Calu3 (cell line): ENCODE data around the gene ZNF687. TPM values are rescaled to one million over a fixed set of nuclear protein-coding genes. Genes with fewer than 3 reads are reported as not detected.

Experiments
- BruUV-seq: library from RNA; stranded (reverse); fragments of 400-500 nt; replicated peaks from 2 replicates; lab custom pipeline; 2021; lab: Mats Ljungman, UMichigan
- CTCF ChIA-PET: fragments of 300-600 bp; sonication (Branson Sonifier 250); formaldehyde crosslinking; loops from one replicate; lab custom pipeline; 2022; ENCODE audit warnings: antibody characterized with exemption; lab: Charles Lee
- DNase-seq: peaks from one replicate; pipeline ENCODE4 v3.0.0; 2022
- H3K27ac Mint-ChIP-seq: one replicate; pipeline ENCODE4 v1.8.0; 2022; ENCODE audit warnings: mixed read lengths; ENCODE audit not compliant: unreplicated experiment
- H3K27me3 Mint-ChIP-seq: one replicate; pipeline ENCODE4 v1.8.0; 2022; ENCODE audit warnings: mixed read lengths; ENCODE audit not compliant: unreplicated experiment
- H3K36me3 Mint-ChIP-seq: one replicate; pipeline ENCODE4 v1.8.0; 2022; ENCODE audit warnings: mild to moderate bottlenecking, moderate library complexity, mixed read lengths; ENCODE audit not compliant: insufficient read depth, unreplicated experiment
- H3K4me1 Mint-ChIP-seq: one replicate; pipeline ENCODE4 v1.8.0; 2022; ENCODE audit warnings: mild to moderate bottlenecking, low read depth, mixed read lengths; ENCODE audit not compliant: unreplicated experiment
- H3K4me3 Mint-ChIP-seq: one replicate; pipeline ENCODE4 v1.8.0; 2022; ENCODE audit warnings: mild to moderate bottlenecking, low read depth, moderate library complexity, mixed read lengths; ENCODE audit not compliant: unreplicated experiment
- H3K9me3 Mint-ChIP-seq: one replicate; pipeline ENCODE4 v1.8.0; 2022; ENCODE audit warnings: low read depth, mixed read lengths; ENCODE audit not compliant: unreplicated experiment
- intact Hi-C: fragments of 100-400 bp; cut with micrococcal nuclease; formaldehyde crosslinking; loops from one replicate; pipeline ENCODE4 v1.10.0; 2022; ENCODE audit not compliant: unreplicated experiment
- total RNA-seq: library from RNA; stranded (reverse); gene quantifications from 2 replicates; pipeline ENCODE4 v1.2.3, GENCODE V29; 2022
- TF ChIP-seq, protein P1 (sequence below): fragments of 200-600 bp; IDR thresholded peaks from one replicate; pipeline ENCODE4 v1.8.0; 2022; ENCODE audit warnings: antibody characterized with exemption; ENCODE audit not compliant: unreplicated experiment

Gene ZNF687
- total RNA-seq, 1 experiment from 2014 or later, result 42.9 TPM

DNA sequence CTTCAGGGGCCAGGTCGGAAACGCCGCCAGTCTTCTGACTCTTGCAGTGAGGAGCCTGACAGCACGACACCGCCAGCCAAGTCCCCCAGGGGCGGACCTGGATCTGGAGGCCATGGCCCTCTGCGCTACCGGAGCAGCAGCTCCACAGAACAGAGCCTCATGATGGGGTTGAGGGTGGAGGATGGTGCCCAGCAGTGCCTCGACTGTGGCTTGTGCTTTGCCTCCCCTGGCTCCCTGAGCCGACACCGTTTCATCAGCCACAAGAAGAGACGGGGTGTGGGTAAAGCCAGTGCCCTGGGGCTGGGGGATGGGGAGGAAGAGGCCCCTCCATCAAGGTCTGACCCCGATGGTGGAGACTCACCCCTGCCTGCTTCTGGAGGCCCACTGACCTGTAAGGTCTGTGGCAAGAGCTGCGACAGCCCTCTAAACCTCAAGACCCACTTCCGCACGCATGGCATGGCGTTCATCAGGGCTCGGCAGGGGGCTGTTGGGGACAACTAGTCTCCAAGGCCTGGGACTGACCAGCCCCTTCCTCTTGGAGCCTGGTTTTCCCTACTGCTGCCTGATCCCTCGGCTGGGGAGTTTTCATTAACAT, 8.7 kb downstream of the ZNF687 start:
- BruUV-seq, result no TSS peak
- Mint-ChIP-seq H3K4me1 (no peaks in the 10 kb centered on the region), H3K4me3 (no peak overlapping the region), H3K27me3 (no peaks in the 10 kb centered on the region), H3K9me3 (no peaks in the 10 kb centered on the region), H3K36me3 (peaks cover 80% of the 10 kb centered on the region), H3K27ac (no peak overlapping the region)
- TF ChIP-seq, protein P1, sequence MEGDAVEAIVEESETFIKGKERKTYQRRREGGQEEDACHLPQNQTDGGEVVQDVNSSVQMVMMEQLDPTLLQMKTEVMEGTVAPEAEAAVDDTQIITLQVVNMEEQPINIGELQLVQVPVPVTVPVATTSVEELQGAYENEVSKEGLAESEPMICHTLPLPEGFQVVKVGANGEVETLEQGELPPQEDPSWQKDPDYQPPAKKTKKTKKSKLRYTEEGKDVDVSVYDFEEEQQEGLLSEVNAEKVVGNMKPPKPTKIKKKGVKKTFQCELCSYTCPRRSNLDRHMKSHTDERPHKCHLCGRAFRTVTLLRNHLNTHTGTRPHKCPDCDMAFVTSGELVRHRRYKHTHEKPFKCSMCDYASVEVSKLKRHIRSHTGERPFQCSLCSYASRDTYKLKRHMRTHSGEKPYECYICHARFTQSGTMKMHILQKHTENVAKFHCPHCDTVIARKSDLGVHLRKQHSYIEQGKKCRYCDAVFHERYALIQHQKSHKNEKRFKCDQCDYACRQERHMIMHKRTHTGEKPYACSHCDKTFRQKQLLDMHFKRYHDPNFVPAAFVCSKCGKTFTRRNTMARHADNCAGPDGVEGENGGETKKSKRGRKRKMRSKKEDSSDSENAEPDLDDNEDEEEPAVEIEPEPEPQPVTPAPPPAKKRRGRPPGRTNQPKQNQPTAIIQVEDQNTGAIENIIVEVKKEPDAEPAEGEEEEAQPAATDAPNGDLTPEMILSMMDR, result no peak
- no peak for DNase-seq
- intact Hi-C loops, result no loop called here
- CTCF ChIA-PET, result no interaction called here

DNA sequence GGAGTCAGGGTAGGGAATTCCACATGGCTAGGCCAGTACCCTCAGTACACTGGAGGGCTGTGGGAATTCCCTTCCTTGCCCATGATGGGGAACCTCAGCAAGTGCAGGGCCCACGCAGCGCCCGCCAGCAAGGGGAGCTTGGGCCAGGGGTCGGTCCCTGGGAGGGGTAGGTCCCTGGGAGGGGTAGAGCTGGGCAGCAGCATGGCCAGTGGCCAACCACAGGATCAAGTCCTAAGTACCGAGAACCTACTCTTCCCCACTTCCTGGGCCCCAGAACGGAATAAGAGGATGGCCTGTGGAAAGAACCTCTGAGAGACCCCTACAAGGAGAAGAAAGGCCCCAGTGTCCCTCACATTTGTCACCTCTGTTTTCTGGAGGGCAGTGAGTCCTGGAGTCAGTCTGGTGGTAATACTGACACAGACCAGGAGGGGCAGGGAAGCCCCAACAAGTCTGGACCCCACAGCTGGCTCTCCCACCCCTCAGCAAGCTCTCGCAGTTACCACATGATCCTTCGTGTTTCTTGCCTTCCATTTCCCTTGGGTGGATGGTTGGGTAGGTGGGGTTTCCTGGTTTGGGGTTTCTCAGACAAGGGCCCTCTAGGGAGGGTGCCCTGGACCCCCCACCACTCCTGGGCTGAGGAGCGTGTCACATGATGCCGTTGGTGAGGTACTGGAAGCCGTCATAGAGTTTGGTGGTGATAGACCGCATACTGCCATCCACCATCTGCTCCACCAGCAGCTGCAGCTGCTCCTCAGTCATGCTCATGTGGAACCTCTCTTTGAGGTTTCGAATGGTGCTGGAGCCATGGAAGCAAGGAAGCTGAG, 10.3 kb downstream of the ZNF687 start:
- intact Hi-C loops, result no loop called here
- DNase-seq, result no peak
- H3K27me3 Mint-ChIP-seq, result no peaks in the 10 kb centered on the region
- TSS peak; percentile 18 for BruUV-seq
- no peak overlapping the region for H3K4me3 Mint-ChIP-seq
- peaks cover 75% of the 10 kb centered on the region for H3K36me3 Mint-ChIP-seq
- CTCF ChIA-PET, result interaction anchor here (2.4 kb wide), 1 partner anchor 49 kb away, joined by 8 read pairs; no protein-coding TSS in a partner anchor
- no peaks in the 10 kb centered on the region for H3K9me3 Mint-ChIP-seq
- TF ChIP-seq, protein P1, result no peak
- H3K27ac Mint-ChIP-seq, result peak overlapping the region; percentile 16
- no peaks in the 10 kb centered on the region for H3K4me1 Mint-ChIP-seq

DNA sequence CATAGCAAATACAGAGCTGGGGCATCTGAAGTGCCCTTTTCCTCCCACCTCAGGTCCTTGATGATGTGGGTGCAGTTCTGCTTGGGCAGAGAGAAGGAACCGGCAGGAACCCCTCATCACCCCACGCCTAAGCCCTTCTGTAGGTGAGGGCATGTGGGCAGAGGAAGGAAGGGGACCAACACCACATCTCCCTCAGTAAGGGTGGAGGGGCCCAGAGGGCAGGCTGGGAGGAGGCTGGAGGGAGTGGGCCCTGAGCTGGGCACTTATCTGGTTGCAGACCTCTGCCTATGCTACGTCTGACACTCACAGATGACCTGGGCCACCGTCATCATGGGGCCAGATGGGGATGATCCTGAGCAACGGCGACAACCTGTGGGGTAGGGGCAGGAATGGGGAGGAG, 11.0 kb downstream of the ZNF687 start:
- TF ChIP-seq, protein P1, result no peak
- Mint-ChIP-seq H3K4me3 (no peak overlapping the region), H3K27ac (peak overlapping the region; percentile 16), H3K36me3 (peaks cover 74% of the 10 kb centered on the region), H3K9me3 (no peaks in the 10 kb centered on the region), H3K27me3 (no peaks in the 10 kb centered on the region), H3K4me1 (no peaks in the 10 kb centered on the region)
- intact Hi-C loops, result no loop called here
- no TSS peak for BruUV-seq
- no peak for DNase-seq
- CTCF ChIA-PET, result interaction anchor here (2.4 kb wide), 1 partner anchor 48 kb away, joined by 8 read pairs; no protein-coding TSS in a partner anchor

GRCh38 chr1:151294742-151295462, 12.8 kb downstream of the ZNF687 start:
- intact Hi-C loops, result no loop called here
- Mint-ChIP-seq H3K27ac (no peak overlapping the region), H3K4me3 (no peak overlapping the region), H3K4me1 (no peaks in the 10 kb centered on the region), H3K36me3 (peaks cover 73% of the 10 kb centered on the region), H3K27me3 (no peaks in the 10 kb centered on the region), H3K9me3 (no peaks in the 10 kb centered on the region)
- no peak for DNase-seq
- no TSS peak for BruUV-seq
- TF ChIP-seq, protein P1, result no peak
- CTCF ChIA-PET, result no interaction called here
